GM10266 (cell line): ENCODE data around the gene TYK2.
A peak's percentile ranks its signal among the peaks of the same experiment; 100 is the strongest.
"Not testable (repeated sequence)": the region's sequence is repeated elsewhere in the genome, so short reads cannot be mapped to it uniquely, and the experiment has no call there.

Source experiments
- DNase-seq: peaks from one replicate; pipeline ENCODE4 v3.0.0; 2012; ENCODE audit errors: extremely low spot score
- TF ChIP-seq, protein P1 (sequence below): IDR thresholded peaks from 2 replicates; pipeline ENCODE4 v1.5.1; 2012; ENCODE audit warnings: mild to moderate bottlenecking, low read depth; ENCODE audit not compliant: control insufficient read depth, insufficient read depth; ENCODE audit errors: missing control alignments

The TYK2 gene

DNA sequence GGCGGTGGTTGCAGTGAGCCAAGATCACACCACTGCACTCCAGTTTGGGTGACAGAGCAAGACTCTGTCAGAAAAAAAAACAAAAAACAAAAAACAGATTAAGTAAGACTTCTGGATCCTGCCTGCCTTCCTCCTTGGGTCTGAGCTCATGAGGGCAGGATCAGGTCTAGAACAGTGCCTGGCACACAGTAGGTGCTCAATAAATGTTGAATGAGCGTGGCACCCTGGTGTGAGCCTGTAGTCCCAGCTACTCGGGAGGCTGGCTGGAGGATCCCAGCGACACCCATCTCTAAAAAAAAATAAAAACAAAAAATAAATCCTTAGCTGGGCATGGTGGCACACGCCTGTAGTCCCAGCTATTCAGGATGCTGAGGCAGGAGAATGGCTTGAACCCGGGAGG is 25.8 kb upstream of the TYK2 start:
- no peak for DNase-seq
- TF ChIP-seq, protein P1, sequence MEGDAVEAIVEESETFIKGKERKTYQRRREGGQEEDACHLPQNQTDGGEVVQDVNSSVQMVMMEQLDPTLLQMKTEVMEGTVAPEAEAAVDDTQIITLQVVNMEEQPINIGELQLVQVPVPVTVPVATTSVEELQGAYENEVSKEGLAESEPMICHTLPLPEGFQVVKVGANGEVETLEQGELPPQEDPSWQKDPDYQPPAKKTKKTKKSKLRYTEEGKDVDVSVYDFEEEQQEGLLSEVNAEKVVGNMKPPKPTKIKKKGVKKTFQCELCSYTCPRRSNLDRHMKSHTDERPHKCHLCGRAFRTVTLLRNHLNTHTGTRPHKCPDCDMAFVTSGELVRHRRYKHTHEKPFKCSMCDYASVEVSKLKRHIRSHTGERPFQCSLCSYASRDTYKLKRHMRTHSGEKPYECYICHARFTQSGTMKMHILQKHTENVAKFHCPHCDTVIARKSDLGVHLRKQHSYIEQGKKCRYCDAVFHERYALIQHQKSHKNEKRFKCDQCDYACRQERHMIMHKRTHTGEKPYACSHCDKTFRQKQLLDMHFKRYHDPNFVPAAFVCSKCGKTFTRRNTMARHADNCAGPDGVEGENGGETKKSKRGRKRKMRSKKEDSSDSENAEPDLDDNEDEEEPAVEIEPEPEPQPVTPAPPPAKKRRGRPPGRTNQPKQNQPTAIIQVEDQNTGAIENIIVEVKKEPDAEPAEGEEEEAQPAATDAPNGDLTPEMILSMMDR: no peak

DNA sequence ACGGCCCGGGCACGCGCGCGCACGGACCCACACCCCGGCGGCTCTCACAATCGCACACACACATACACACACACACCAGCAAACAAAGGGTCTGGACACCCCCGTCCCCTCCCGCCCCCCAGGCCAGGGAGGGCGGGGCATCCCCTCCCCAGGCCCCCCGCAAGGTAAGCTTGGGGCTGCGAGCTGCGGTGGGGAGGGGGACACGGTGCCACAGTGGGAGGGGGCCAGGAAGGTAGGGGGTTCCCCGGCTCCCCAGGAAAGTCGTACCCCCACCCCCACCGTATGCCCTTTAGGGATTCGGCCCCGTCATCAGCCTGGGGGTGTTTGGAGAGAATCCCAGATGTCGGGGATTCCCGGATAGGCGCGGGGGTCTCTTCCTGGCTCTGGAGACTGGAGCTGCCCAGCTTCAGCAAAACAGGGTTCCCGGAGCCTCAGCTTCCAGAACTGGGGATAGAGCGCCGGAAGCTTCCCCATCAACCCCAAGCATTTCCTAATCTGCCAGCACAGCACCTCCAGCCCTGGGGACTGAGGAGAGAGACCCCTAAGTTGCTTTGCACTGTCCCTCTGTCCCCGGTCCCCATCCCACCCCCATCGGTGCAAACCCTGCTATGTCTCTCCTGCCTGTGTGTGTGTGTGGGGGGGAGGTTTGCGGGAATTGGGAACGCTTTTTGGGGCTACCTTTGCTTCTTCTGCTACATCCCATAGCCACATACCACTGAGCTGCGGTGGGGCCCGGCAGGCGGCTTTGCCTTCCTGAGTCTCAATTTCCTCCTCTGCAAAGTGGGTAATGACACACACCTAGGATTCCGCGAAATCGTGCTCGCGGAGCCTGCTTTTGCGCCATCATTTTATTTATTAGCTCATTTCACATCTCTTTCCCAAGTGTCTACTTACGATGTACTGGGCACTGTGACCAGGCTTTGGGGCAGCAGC is 24.8 kb upstream of the TYK2 start:
- TF ChIP-seq, protein P1: no peak
- peak; percentile 20 for DNase-seq

- DNase-seq: peak; percentile 98
- TF ChIP-seq, protein P1: no peak
Observed at GRCh38 chr19:10403137-10404021, 23.0 kb upstream of the TYK2 start, which contains the start of gene CDC37. Gene CDC37, minus strand, starts transcription at chr19:10403542. Its CDS starts 63 bp downstream, at chr19:10403479.

GRCh38 chr19:10402441-10403038 is 22.2 kb upstream of the TYK2 start:
- DNase-seq: peak; percentile 9
- TF ChIP-seq, protein P1: no peak

GRCh38 chr19:10399878-10400277 is 19.5 kb upstream of the TYK2 start:
- TF ChIP-seq, protein P1: no peak
- no peak for DNase-seq

GRCh38 chr19:10399340-10399739 is 19.0 kb upstream of the TYK2 start:
- not testable (repeated sequence) for DNase-seq

GRCh38 chr19:10398819-10399218 is 18.4 kb upstream of the TYK2 start:
- no peak for DNase-seq
- TF ChIP-seq, protein P1: no peak
